Ascending aorta (tissue), 2 donors: Measurements from ENCODE around the gene NUP188. TPM values are rescaled to one million over a fixed set of nuclear protein-coding genes. Genes with fewer than 3 reads are reported as not detected.

ENCODE experiments used
- DNase-seq, 2 donors: peaks; one replicate each; pipeline ENCODE4 v3.0.0-alpha.2; 2019; ENCODE audit warnings: low spot score in 2 of 2
- H3K27ac ChIP-seq, 2 donors: fragments of 200-600 bp; sonication (generic); one replicate each; pipeline ENCODE4 v1.5.1; 2016 to 2017; ENCODE audit warnings: mild to moderate bottlenecking in 1 of 2
- H3K27me3 ChIP-seq: fragments of 200-600 bp; sonication (generic); one replicate; pipeline ENCODE4 v1.5.1; 2017
- H3K36me3 ChIP-seq, 2 donors: fragments of 200-600 bp; sonication (generic); one replicate each; pipeline ENCODE4 v1.5.1; 2016
- H3K4me1 ChIP-seq, 2 donors: fragments of 200-600 bp; sonication (generic); one replicate each; pipeline ENCODE4 v1.5.1; 2016 to 2017; ENCODE audit warnings: mild to moderate bottlenecking in 1 of 2
- H3K4me3 ChIP-seq, 2 donors: fragments of 200-600 bp; sonication (generic); one replicate each; pipeline ENCODE4 v1.5.1; 2016 to 2017; ENCODE audit warnings: mild to moderate bottlenecking in 1 of 2
- H3K9me3 ChIP-seq, 2 donors: fragments of 200-600 bp; sonication (generic); one replicate each; pipeline ENCODE4 v1.5.1; 2016
- CTCF ChIP-seq, 3 experiments: fragments of 200-600 bp in 2 of 3; fragments of 450-650 bp in 1 of 3; sonication (generic) in 2 of 3; IDR thresholded peaks; one replicate each; pipeline ENCODE4 v1.5.1; 2016 to 2019; ENCODE audit warnings: antibody characterized with exemption in 3 of 3, mild to moderate bottlenecking in 1 of 3, moderate library complexity in 1 of 3
- intact Hi-C: fragments of 100-400 bp; cut with DNase I; formaldehyde crosslinking; loops from one replicate; pipeline ENCODE4 v1.15.1; 2023
- total RNA-seq: library from RNA; depleted of rRNA; stranded (reverse); fragments of >200 nt; gene quantifications from one replicate; pipeline ENCODE4 v1.1.0, GENCODE V29; 2016

Gene NUP188
- total RNA-seq, 1 donor from 2014 or later: 45.0 TPM

- Histone ChIP-seq H3K9me3 (no peaks in the 10 kb centered on the region), H3K27ac (no peak overlapping the region), H3K27me3 (no peaks in the 10 kb centered on the region), H3K4me1 (no peaks in the 10 kb centered on the region), H3K36me3 (peaks cover 10 to 12% of the 10 kb centered on the region in 2 donors), H3K4me3 (no peak overlapping the region)
- DNase-seq: peak in 1 of 2 donors; percentile 37
- intact Hi-C loops: no loop called here
- no peak for TF ChIP-seq CTCF (IDR thresholded peaks at IDR 0.05)
Measured at GRCh38 chr9:128933731-128934130, 13.8 kb upstream of the NUP188 start.

GRCh38 chr9:128936171-128936865 lies 11.2 kb upstream of the NUP188 start:
- DNase-seq: peak in 1 of 2 donors; percentile 35
- H3K27me3 ChIP-seq: no peaks in the 10 kb centered on the region
- H3K4me1 ChIP-seq: peaks cover 0 to 3% of the 10 kb centered on the region in 2 donors
- H3K4me3 ChIP-seq: no peak overlapping the region
- H3K27ac ChIP-seq: no peak overlapping the region
- TF ChIP-seq CTCF (IDR thresholded peaks at IDR 0.05): no peak
- intact Hi-C loops: no loop called here
- H3K36me3 ChIP-seq: peaks cover 10 to 15% of the 10 kb centered on the region in 2 donors
- H3K9me3 ChIP-seq: no peaks in the 10 kb centered on the region

GRCh38 chr9:128937310-128938165 lies 10.0 kb upstream of the NUP188 start:
- Histone ChIP-seq H3K4me1 (peaks cover 0 to 3% of the 10 kb centered on the region in 2 donors), H3K4me3 (no peak overlapping the region), H3K36me3 (peaks cover 10 to 21% of the 10 kb centered on the region in 2 donors), H3K27me3 (no peaks in the 10 kb centered on the region), H3K27ac (peak overlapping the region in 1 of 2 donors; percentile 11), H3K9me3 (no peaks in the 10 kb centered on the region)
- no peak for TF ChIP-seq CTCF (IDR thresholded peaks at IDR 0.05)
- peak in 1 of 2 donors; percentile 33 for DNase-seq
- intact Hi-C loops: no loop called here

GRCh38 chr9:128940271-128940921 lies 7.1 kb upstream of the NUP188 start:
- H3K27ac ChIP-seq: no peak overlapping the region
- no peaks in the 10 kb centered on the region for H3K27me3 ChIP-seq
- intact Hi-C loops: no loop called here
- TF ChIP-seq CTCF (IDR thresholded peaks at IDR 0.05): no peak
- no peaks in the 10 kb centered on the region for H3K9me3 ChIP-seq
- no peak overlapping the region for H3K4me3 ChIP-seq
- peaks cover 4 to 14% of the 10 kb centered on the region in 2 donors for H3K36me3 ChIP-seq
- peaks cover 0 to 3% of the 10 kb centered on the region in 2 donors for H3K4me1 ChIP-seq
- DNase-seq: peak in 1 of 2 donors; percentile 60

- no peaks in the 10 kb centered on the region for H3K9me3 ChIP-seq
- peak in 1 of 2 donors; percentile 49 for DNase-seq
- peaks cover 0 to 6% of the 10 kb centered on the region in 2 donors for H3K4me1 ChIP-seq
- H3K36me3 ChIP-seq: peaks cover 6 to 12% of the 10 kb centered on the region in 2 donors
- H3K27me3 ChIP-seq: no peaks in the 10 kb centered on the region
- H3K27ac ChIP-seq: peak overlapping the region in 1 of 2 donors; percentile 13
- no peak for TF ChIP-seq CTCF (IDR thresholded peaks at IDR 0.05)
- no peak overlapping the region for H3K4me3 ChIP-seq
- intact Hi-C loops: no loop called here
Measured at GRCh38 chr9:128940946-128941755, 6.3 kb upstream of the NUP188 start.
